NB4 (cell line): Measurements from ENCODE around the gene IL3.

Source experiments
- MYC ChIP-seq: IDR thresholded peaks from 2 replicates; pipeline ENCODE4 v1.6.1; 2011; ENCODE audit warnings: low read depth, low read length
- POLR2A ChIP-seq: IDR thresholded peaks from 2 replicates; pipeline ENCODE4 v1.6.1; 2011; ENCODE audit warnings: mild to moderate bottlenecking; ENCODE audit not compliant: insufficient read length; ENCODE audit errors: extremely low read depth

DNA sequence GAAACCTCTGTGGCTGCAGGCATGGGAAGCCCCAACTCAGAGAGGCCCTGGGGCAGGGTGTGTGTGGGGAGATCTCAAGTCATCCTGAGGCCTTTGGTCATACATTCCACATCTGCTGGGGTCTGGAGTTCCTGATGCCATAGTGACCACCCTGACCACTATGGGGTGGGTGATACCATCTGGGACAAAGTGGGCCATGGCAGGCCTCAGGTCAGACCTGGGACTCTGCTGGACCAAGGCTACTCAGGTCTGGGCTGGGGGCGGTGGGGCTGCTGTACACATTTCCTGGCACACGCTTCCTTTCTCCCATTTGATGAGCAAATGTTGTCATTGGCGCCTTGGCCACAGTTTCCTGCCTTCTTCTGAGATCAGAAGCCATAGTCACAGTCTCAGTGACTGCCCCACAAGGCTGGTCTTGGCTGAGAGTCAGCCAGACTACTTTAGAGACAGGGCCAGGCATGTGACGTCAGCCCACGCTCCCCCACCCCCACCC lies 33.9 kb upstream of the IL3 start:
- TF ChIP-seq MYC (no peak), POLR2A (no peak)
